NCI-H446 (cell line): ENCODE data around the gene PLS1.

Experiments
- DNase-seq, 2 experiments: peaks; one replicate each; lab custom pipeline; 2025; lab: John Stamatoyannopoulos, UW

The PLS1 gene

GRCh38 chr3:142638291-142638690, 42.1 kb downstream of the PLS1 start:
- no peak for DNase-seq

- DNase-seq = no peak
These were observed 45.3 kb downstream of the PLS1 start for GRCh38 chr3:142641504-142641903.

- DNase-seq = no peak
These were observed 46.8 kb downstream of the PLS1 start for GRCh38 chr3:142642956-142643355.

DNA sequence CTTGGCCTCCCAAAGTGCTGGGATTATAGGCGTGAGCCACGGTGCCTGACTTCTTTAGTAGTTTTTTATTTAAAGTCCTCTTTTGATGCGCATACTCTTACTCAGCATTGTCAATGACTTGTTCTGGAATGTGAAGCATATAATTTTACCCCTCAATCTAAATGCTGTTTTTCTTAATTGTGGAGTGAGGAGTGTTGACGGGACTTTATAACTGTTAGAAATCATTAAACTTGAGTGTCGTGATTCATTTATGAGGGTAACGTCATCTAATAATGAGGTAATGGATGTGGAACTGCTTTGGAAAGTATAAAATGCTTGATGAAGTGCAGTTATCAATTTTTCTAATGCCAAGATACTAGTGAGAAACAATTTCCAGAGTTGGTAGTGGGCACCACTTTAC, 48.3 kb downstream of the PLS1 start:
- DNase-seq = no peak

- DNase-seq = no peak
These were observed 49.1 kb downstream of the PLS1 start for GRCh38 chr3:142645236-142645793.

DNA sequence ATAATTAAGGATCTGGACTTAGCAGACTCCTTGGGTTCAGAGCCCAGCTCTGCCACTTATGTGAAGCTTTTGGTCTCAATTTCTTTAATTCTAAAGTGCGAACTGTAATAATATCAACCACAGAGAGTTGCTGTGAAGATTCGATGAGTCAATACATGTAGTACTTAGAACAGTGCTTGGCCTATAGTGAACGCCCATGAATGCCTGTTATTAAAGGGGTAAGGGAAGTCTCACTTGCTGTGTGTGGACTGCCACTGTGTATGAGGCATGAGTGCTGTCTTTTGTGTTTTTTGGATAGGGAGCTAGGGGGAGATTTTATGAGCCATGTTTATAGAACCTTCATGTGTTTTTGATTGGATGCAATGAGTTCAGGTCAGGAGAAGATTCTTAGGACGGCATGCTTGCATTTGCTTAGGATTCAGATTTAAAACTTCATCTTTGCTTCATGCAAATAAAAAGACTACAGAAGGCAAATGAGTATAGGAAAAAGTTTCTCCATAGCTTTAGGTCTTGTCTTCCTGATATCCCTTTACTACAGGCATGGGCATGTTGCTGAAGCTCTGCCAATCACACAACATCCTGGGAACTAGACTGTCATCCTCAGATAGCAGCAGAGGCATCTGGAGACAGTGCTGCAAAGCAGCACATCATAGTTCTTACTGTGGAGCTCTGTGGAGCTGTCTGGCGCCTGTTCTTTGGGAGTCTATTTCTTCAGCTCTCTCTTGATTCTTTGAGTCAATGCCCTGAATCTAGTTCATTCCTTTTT, 50.0 kb downstream of the PLS1 start:
- DNase-seq = no peak

GRCh38 chr3:142647856-142648255, 51.7 kb downstream of the PLS1 start:
- DNase-seq = peak in 1 of 2 experiments; percentile 25

- no peak for DNase-seq
These were observed 52.8 kb downstream of the PLS1 start for GRCh38 chr3:142648950-142649349.

DNA sequence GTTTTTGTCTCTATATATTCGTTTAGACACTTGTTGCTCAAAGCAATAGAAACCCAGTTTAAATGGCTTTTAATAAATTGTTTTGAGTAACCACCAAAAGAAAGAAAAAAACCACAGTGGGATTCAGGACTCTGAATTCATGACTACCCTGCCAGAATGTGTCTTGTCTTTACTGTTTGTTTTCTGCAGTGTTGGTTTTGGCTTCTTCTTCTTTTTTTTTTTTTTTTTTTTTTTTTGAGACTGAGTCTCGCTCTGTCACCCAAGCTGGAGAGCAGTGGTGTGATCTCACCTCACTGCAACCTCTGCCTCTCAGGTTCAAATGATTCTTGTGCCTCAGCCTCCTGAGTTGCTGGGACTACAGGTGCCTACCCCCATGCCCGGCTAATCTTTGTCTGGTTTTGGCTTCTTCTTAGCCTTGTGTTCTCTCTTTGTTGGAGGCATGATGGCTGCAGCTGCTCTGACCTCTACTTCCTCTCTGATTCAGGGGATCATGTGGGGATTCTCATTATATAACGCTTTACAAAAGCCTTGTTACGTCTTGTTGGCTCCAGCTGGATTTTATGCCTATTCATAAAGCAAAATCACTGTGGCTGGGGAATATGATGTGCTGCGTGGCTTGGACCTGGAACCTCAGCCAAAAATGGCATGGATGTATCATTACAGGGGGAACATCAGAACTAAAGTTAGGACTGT, 54.0 kb downstream of the PLS1 start:
- DNase-seq = peak in 1 of 2 experiments; percentile 38

DNA sequence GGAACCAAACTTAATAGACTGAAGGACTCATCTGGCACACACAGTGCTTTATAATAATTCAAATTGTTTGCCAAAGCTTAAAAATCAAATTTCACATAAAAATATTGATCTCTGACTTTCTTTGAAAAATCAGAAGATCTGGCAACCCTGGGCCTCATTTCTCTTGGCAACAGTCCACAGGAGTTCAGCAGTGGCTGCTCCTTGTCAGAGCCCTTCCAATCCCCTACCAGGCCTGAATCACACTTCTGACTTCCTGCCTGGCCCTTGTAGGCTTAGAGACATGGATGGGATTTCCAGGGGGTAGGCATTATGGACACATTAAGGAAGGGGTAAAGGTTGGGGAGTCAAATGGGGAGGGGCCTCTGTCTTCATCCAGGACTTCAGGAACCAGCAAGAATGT, 55.5 kb downstream of the PLS1 start:
- peak in 1 of 2 experiments; percentile 39 for DNase-seq

- no peak for DNase-seq
These were observed 56.7 kb downstream of the PLS1 start for GRCh38 chr3:142652826-142653292.

- no peak for DNase-seq
These were observed 60.4 kb downstream of the PLS1 start for GRCh38 chr3:142656575-142656974.

GRCh38 chr3:142657033-142657432, 60.8 kb downstream of the PLS1 start:
- DNase-seq = no peak

GRCh38 chr3:142660383-142660782, 64.2 kb downstream of the PLS1 start:
- DNase-seq = no peak

DNA sequence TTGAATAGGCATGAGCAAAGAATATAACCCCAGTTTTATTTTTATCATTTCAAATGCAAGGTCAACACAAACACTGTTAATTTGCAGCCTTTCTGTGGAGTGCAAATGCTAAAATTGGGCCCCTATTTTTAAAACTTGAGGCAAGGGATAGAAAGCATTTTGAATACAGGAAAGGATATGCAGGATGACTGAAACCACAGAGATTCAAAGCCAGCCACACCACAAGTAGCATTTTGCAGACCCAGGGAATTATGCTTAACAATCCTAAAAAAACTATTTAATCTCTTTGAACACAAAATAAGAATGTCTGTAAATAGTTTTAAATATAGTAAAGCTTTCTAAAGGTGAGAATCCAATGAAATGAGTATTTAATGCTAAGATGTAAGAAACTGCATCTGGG, 64.7 kb downstream of the PLS1 start:
- no peak for DNase-seq

DNA sequence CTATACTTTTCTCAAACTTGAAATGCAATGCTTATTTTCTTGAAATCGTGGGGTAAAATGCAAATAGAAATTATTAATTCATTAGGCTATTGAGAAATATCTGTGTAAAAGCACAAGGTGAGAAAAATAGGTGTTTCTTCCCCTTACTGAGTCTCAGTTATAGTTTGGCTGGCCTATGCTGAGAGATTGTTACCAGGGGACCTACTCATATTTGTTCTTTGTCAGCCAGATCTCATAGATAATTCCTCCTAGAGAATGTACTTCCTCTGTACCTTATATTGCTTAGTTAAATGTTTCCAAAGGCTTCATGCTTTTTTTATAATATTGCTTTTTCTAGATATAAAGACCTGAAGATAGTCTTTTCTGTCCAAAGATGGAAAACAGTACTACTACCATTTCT, 67.7 kb downstream of the PLS1 start:
- no peak for DNase-seq

DNA sequence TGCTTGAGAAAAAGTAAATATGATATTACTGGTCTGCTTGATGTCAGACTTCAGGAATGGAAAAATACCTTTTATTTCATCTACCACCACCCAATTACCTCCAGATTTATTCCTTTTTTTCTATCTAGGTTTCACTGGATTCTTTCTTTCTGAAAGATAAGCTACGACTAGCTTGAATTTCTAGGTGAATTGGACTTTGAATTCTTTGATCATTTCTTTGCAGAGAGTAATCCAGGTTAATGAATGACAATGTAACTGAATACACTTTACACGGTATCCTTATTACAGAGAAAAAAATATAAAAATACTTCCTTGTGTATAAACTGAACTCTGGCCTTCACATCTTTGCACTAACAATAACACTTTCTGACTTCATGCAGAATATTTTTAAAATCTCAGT, 68.1 kb downstream of the PLS1 start:
- no peak for DNase-seq

- no peak for DNase-seq
These were observed 68.6 kb downstream of the PLS1 start for GRCh38 chr3:142664819-142665218.

DNA sequence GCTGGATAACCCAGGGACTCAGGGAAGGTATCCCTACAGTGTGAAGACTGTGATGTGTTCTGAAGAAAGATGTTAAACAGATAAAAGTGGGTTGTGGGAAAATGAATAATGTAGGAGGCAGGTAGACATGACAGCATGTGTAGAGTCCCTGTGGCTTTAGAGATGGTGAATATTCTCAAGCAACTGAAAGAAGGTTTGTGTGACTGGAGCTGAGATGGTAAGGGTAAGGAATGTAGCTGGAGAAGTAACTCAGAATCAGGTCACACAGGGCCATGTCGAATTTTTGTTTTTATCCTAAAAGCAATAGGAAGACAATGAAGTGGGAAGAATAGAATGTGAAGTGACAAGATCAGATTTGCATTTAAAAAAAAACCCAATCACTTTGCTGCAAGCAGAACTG, 73.9 kb downstream of the PLS1 start:
- DNase-seq = no peak

GRCh38 chr3:142676151-142676550, 80.0 kb downstream of the PLS1 start:
- no peak for DNase-seq

DNA sequence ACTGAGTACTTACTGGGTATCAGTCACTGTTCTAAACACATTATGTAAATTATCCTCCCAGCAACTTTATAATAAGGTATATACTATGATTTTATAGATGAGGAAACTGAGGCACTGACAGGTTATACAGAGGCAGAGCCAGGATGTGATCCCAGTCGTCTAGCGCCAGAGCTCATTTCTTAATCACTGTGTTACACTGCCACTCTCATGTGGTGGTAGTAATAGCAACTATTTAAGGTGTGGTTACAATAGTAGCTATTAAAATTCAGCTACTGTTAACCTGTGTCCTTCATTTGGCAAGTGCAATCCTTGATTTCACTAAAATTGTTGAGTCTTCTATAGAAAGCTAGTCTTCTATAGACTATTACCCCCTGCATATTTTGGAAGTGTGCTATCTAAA, 84.5 kb downstream of the PLS1 start:
- no peak for DNase-seq

- DNase-seq = no peak
These were observed 94.4 kb downstream of the PLS1 start for GRCh38 chr3:142690613-142691012.

DNA sequence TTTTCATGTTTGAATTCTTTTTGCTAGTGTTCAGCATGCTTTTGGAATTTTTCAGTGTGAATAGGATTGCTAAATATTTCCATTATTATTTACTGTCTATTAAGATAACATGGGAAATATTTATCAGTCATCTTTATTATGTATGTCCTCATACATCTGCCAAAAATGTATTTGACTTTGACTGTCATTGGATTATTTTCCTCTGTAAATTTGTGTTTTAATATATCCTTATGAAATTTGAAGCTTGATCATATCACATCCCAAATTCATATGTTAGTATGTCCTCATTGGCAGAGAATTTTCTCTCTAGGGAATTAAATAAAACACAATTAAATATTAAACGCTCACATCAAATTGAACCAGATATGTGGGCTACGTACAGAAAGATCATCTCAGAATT, 95.3 kb downstream of the PLS1 start:
- DNase-seq = no peak
